Measurements from ENCODE around the gene DBNDD1. TPM values are rescaled to one million over a fixed set of nuclear protein-coding genes. Genes with fewer than 3 reads are reported as not detected.

The DBNDD1 gene
- total RNA-seq, 2 donors from 2014 or later, result 10.9 to 14.8 TPM

GRCh38 chr16:89965447-89966225 is 53.6 kb downstream of the DBNDD1 start:
- ATAC-seq (no peak), DNase-seq (no peak)
- TF ChIP-seq POLR2A (IDR thresholded peaks at IDR 0.05), result no peak
- TF ChIP-seq, protein P1, sequence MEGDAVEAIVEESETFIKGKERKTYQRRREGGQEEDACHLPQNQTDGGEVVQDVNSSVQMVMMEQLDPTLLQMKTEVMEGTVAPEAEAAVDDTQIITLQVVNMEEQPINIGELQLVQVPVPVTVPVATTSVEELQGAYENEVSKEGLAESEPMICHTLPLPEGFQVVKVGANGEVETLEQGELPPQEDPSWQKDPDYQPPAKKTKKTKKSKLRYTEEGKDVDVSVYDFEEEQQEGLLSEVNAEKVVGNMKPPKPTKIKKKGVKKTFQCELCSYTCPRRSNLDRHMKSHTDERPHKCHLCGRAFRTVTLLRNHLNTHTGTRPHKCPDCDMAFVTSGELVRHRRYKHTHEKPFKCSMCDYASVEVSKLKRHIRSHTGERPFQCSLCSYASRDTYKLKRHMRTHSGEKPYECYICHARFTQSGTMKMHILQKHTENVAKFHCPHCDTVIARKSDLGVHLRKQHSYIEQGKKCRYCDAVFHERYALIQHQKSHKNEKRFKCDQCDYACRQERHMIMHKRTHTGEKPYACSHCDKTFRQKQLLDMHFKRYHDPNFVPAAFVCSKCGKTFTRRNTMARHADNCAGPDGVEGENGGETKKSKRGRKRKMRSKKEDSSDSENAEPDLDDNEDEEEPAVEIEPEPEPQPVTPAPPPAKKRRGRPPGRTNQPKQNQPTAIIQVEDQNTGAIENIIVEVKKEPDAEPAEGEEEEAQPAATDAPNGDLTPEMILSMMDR (IDR thresholded peaks at IDR 0.05), result no peak
- H3K27ac ChIP-seq, result no peak overlapping the region
- peaks cover 8% of the 10 kb centered on the region for H3K4me1 ChIP-seq
- no peak overlapping the region for H3K4me3 ChIP-seq
- no peaks in the 10 kb centered on the region for H3K9me3 ChIP-seq
- WGBS, 2 donors, result 87 to 88% methylated on average over 6 to 28 of the region's 30 CpGs
- H3K36me3 ChIP-seq (replicated peaks in 1 of 2; ENCODE audit: insufficient read depth in 1 of 2, low read depth in 2 of 2), result no peaks in the 10 kb centered on the region
- no peaks in the 10 kb centered on the region for H3K27me3 ChIP-seq
- intact Hi-C loops (cut with DNase I), result no loop called here

- Histone ChIP-seq H3K4me3 (no peak overlapping the region), H3K36me3 (replicated peaks in 1 of 2; ENCODE audit: insufficient read depth in 1 of 2, low read depth in 2 of 2) (no peaks in the 10 kb centered on the region), H3K4me1 (no peaks in the 10 kb centered on the region), H3K9me3 (no peaks in the 10 kb centered on the region), H3K27ac (no peak overlapping the region), H3K27me3 (no peaks in the 10 kb centered on the region)
- WGBS, 2 donors, result 86 to 100% methylated on average over 1 to 19 of the region's 25 CpGs
- DNase-seq (no peak), ATAC-seq (no peak)
- intact Hi-C loops (cut with DNase I), result no loop called here
- TF ChIP-seq, protein P1 (IDR thresholded peaks at IDR 0.05), result no peak
- no peak for TF ChIP-seq POLR2A (IDR thresholded peaks at IDR 0.05)
Observed at GRCh38 chr16:89964201-89964600, 55.1 kb downstream of the DBNDD1 start.

- ATAC-seq, result no peak
- Histone ChIP-seq H3K27me3 (no peaks in the 10 kb centered on the region), H3K9me3 (no peaks in the 10 kb centered on the region), H3K4me3 (no peak overlapping the region), H3K4me1 (no peaks in the 10 kb centered on the region), H3K27ac (no peak overlapping the region), H3K36me3 (replicated peaks in 1 of 2; ENCODE audit: insufficient read depth in 1 of 2, low read depth in 2 of 2) (peaks cover 0 to 2% of the 10 kb centered on the region in 2 donors)
- TF ChIP-seq POLR2A (IDR thresholded peaks at IDR 0.05), result no peak
- TF ChIP-seq, protein P1 (IDR thresholded peaks at IDR 0.05), result no peak
- intact Hi-C loops (cut with DNase I), result no loop called here
- DNase-seq, result no peak
- 76 to 87% methylated on average over 10 to 22 of the region's 26 CpGs for WGBS, 2 donors
Observed at GRCh38 chr16:89962754-89963498, 56.3 kb downstream of the DBNDD1 start.

DNA sequence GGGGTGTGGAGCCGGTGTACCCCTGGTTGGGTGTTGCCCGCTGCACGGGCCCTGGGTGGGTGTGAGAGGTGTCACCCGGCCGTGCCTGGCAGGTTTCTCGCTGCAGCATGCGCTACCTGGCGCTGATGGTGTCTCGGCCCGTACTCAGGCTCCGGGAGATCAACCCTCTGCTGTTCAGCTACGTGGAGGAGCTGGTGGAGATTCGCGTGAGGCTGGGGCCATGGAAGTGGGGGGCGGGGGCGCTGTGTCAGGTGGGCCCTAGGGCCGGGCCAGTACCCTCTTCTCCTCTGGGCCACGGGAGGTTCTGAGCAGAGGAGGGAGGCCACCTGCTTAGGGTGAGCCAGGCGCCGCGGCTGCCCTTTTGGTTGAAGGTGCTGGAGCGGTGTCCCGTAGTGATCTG is 57.3 kb downstream of the DBNDD1 start:
- intact Hi-C loops (cut with DNase I), result no loop called here
- Histone ChIP-seq H3K27me3 (no peaks in the 10 kb centered on the region), H3K36me3 (replicated peaks in 1 of 2; ENCODE audit: insufficient read depth in 1 of 2, low read depth in 2 of 2) (peaks cover 0 to 4% of the 10 kb centered on the region in 2 donors)

More for the DNA sequence above, 57.3 kb downstream of the DBNDD1 start:
- 93 to 96% methylated on average over 6 to 23 of the region's 23 CpGs for WGBS, 2 donors
- Histone ChIP-seq H3K4me1 (no peaks in the 10 kb centered on the region), H3K4me3 (no peak overlapping the region), H3K27ac (no peak overlapping the region), H3K9me3 (no peaks in the 10 kb centered on the region)
- TF ChIP-seq, protein P1 (IDR thresholded peaks at IDR 0.05), result no peak
- DNase-seq, result no peak
- no peak for ATAC-seq

All from body of pancreas (tissue), 4 donors.